ENCODE results near the gene TMEM53.

The TMEM53 gene

DNA sequence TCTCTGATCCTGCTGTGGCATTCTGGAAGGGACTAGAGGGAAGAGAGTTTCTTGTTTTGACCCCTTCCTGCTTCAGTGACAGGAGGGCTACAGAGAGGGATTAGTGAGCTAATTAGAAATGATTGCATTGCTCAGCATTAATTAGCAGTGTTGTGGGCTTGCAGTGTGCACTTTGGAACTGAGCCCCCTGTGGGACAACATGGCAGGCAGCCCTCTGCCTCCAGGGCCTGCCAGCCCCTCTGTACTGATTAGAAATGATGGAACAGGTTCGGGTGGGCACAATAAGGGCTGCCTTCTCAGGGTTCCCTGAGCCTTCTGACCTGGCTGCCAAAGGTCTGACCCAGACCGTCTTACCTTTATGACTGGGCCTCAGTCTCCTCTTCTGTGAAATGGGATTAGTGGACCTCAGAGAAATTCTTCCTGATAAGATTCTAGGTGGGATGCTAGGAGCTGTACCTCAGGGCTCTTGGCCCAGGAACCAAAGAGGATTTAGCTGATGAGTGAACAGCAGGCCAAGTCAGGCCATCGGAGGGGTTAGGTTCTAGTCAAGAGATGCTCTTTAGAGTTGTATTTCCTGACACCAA, 39.6 kb downstream of the TMEM53 start:
- ChIA-PET CTCF (interaction anchor here (0.8 kb wide), 2 partner anchors 17 to 26 kb away, joined by 3 to 7 read pairs; no protein-coding TSS in a partner anchor), POLR2A (interaction anchor here (1.5 to 4.5 kb wide), 5 partner anchors 7 to 87 kb away, joined by 6 to 54 read pairs (median 47); no protein-coding TSS in a partner anchor)
- no peak for DNase-seq (ENCODE audit: extremely low spot score)
- no peak for TF ChIP-seq BHLHE40 (IDR thresholded peaks at IDR 0.05; ENCODE audit: borderline replicate concordance)
- no peak for TF ChIP-seq SUZ12 (IDR thresholded peaks at IDR 0.05)
- TF ChIP-seq CTBP1 (IDR thresholded peaks at IDR 0.05; ENCODE audit: borderline replicate concordance): no peak
- TF ChIP-seq ARNT (IDR thresholded peaks at IDR 0.05): no peak
- no peak for TF ChIP-seq ELF4 (IDR thresholded peaks at IDR 0.05)
- TF ChIP-seq L3MBTL2 (conservative IDR thresholded peaks at IDR 0.05): no peak
- TF ChIP-seq ZNF384 (IDR thresholded peaks at IDR 0.05): no peak

DNA sequence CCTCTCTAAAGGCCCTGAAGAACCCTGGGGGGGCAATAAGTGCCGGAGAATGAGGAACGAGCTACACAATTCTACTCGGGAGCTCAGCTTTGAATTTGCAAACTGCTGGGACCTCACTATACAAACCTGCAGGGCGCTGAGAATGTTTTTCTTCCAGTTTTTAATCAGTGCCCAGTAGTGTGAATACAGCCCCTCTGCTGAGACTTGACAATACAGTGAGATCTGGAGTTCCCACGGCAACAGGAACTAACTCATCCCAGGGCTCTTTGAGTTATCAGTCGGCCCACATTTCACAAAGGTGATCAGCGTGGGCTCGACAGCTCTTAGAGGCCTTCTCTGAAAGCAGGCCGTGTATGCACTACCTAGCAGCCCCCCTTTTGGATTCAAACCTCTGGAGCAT, 41.7 kb downstream of the TMEM53 start:
- POLR2A ChIA-PET: interaction anchor here (1.0 to 4.5 kb wide), 14 partner anchors 9 to 228 kb away, joined by 3 to 111 read pairs (median 8); partner anchors contain the start of genes ARMH1, RNF220 and TMEM53
- TF ChIP-seq TARDBP (IDR thresholded peaks at IDR 0.05) (no peak), PKNOX1 (IDR thresholded peaks at IDR 0.05) (no peak), L3MBTL2 (conservative IDR thresholded peaks at IDR 0.05) (no peak), ELF4 (IDR thresholded peaks at IDR 0.05) (no peak)

GRCh38 chr1:44631647-44632539, 42.4 kb downstream of the TMEM53 start:
- POLR2A ChIA-PET: interaction anchor here (0.6 to 4.5 kb wide), 25 partner anchors 10 to 783 kb away, joined by 3 to 111 read pairs (median 5); partner anchors contain the start of genes ARMH1, BTBD19, CCDC24 and DYNLT4
- TF ChIP-seq TARDBP (IDR thresholded peaks at IDR 0.05) (no peak), L3MBTL2 (conservative IDR thresholded peaks at IDR 0.05) (peak; percentile 64), FOXK2 (IDR thresholded peaks at IDR 0.05) (no peak), SP1 (IDR thresholded peaks at IDR 0.05) (no peak), SUZ12 (IDR thresholded peaks at IDR 0.05) (no peak), ZNF384 (IDR thresholded peaks at IDR 0.05) (no peak), ARNT (IDR thresholded peaks at IDR 0.05) (peak; percentile 78), HDGF (IDR thresholded peaks at IDR 0.05; ENCODE audit: borderline replicate concordance) (peak; percentile 55; the same call in 1 of the 2 replicates), BHLHE40 (IDR thresholded peaks at IDR 0.05; ENCODE audit: borderline replicate concordance) (no peak), FOXM1 (IDR thresholded peaks at IDR 0.05; ENCODE audit: borderline replicate concordance) (peak; percentile 67), ELF4 (IDR thresholded peaks at IDR 0.05) (peak; percentile 39; the same call in 1 of the 2 replicates), PKNOX1 (IDR thresholded peaks at IDR 0.05) (no peak), FOXA1 (IDR thresholded peaks at IDR 0.05) (no peak), CTBP1 (IDR thresholded peaks at IDR 0.05; ENCODE audit: borderline replicate concordance) (no peak), LEF1 (IDR thresholded peaks at IDR 0.05; ENCODE audit: borderline replicate concordance) (peak; percentile 80)
- peak; percentile 91 for DNase-seq (ENCODE audit: extremely low spot score)
- CTCF ChIA-PET: interaction anchor here (0.8 to 2.3 kb wide), 5 partner anchors 20 to 584 kb away, joined by 4 to 12 read pairs (median 5); no protein-coding TSS in a partner anchor

More for the DNA sequence above, 41.7 kb downstream of the TMEM53 start:
- no peak for DNase-seq (ENCODE audit: extremely low spot score)
- CTCF ChIA-PET: interaction anchor here (1.0 to 2.3 kb wide), 5 partner anchors 20 to 585 kb away, joined by 5 to 12 read pairs (median 6); no protein-coding TSS in a partner anchor

DNA sequence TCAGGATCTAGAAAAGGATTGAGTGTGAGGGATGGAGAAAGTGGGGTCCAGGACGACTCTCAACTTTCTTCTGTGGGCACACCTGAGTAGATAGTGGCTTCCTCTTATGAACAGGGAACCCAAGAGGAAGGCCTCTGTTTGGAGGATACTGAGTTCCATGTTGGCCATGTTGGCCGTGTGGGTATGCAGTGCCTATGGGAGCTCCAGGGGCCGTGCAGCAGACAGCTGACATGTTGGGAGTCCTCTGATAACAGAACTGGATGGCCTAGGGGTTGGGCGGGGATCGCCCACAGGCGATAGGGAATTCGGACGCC, 43.0 kb downstream of the TMEM53 start:
- no peak for DNase-seq (ENCODE audit: extremely low spot score)
- POLR2A ChIA-PET: interaction anchor here (0.6 to 4.5 kb wide), 26 partner anchors 11 to 784 kb away, joined by 3 to 111 read pairs (median 4); partner anchors contain the start of genes ARMH1, BTBD19, CCDC24 and DYNLT4
- CTCF ChIA-PET: interaction anchor here (0.8 to 1.7 kb wide), 4 partner anchors 10 to 253 kb away, joined by 3 to 6 read pairs (median 4); no protein-coding TSS in a partner anchor
- TF ChIP-seq NFRKB (IDR thresholded peaks at IDR 0.05): no peak
- TF ChIP-seq L3MBTL2 (conservative IDR thresholded peaks at IDR 0.05): no peak
- no peak for TF ChIP-seq SP1 (IDR thresholded peaks at IDR 0.05)
- no peak for TF ChIP-seq FOXA1 (IDR thresholded peaks at IDR 0.05)
- no peak for TF ChIP-seq TARDBP (IDR thresholded peaks at IDR 0.05)
- TF ChIP-seq FOXK2 (IDR thresholded peaks at IDR 0.05): no peak
- no peak for TF ChIP-seq HDGF (IDR thresholded peaks at IDR 0.05; ENCODE audit: borderline replicate concordance)
- TF ChIP-seq ELF4 (IDR thresholded peaks at IDR 0.05): no peak
- TF ChIP-seq LEF1 (IDR thresholded peaks at IDR 0.05; ENCODE audit: borderline replicate concordance): no peak
- no peak for TF ChIP-seq FOXM1 (IDR thresholded peaks at IDR 0.05; ENCODE audit: borderline replicate concordance)
- TF ChIP-seq BHLHE40 (IDR thresholded peaks at IDR 0.05; ENCODE audit: borderline replicate concordance): no peak
- TF ChIP-seq PKNOX1 (IDR thresholded peaks at IDR 0.05): no peak
- no peak for TF ChIP-seq CTBP1 (IDR thresholded peaks at IDR 0.05; ENCODE audit: borderline replicate concordance)
- TF ChIP-seq SUZ12 (IDR thresholded peaks at IDR 0.05): no peak
- no peak for TF ChIP-seq ARNT (IDR thresholded peaks at IDR 0.05)

- ChIA-PET CTCF (interaction anchor here (0.9 to 1.4 kb wide), 2 partner anchors 22 to 23 kb away, joined by 3 read pairs; no protein-coding TSS in a partner anchor), POLR2A (interaction anchor here (1.4 to 4.5 kb wide), 6 partner anchors 11 to 92 kb away, joined by 3 to 111 read pairs (median 44); no protein-coding TSS in a partner anchor)
- DNase-seq (ENCODE audit: extremely low spot score): no peak
- TF ChIP-seq FOXA1 (IDR thresholded peaks at IDR 0.05): no peak
- TF ChIP-seq SUZ12 (IDR thresholded peaks at IDR 0.05): no peak
- no peak for TF ChIP-seq FOXM1 (IDR thresholded peaks at IDR 0.05; ENCODE audit: borderline replicate concordance)
- no peak for TF ChIP-seq TARDBP (IDR thresholded peaks at IDR 0.05)
- no peak for TF ChIP-seq ARNT (IDR thresholded peaks at IDR 0.05)
- no peak for TF ChIP-seq L3MBTL2 (conservative IDR thresholded peaks at IDR 0.05)
- no peak for TF ChIP-seq SP1 (IDR thresholded peaks at IDR 0.05)
- no peak for TF ChIP-seq HDGF (IDR thresholded peaks at IDR 0.05; ENCODE audit: borderline replicate concordance)
- no peak for TF ChIP-seq ELF4 (IDR thresholded peaks at IDR 0.05)
- TF ChIP-seq CTBP1 (IDR thresholded peaks at IDR 0.05; ENCODE audit: borderline replicate concordance): no peak
- TF ChIP-seq FOXK2 (IDR thresholded peaks at IDR 0.05): no peak
- TF ChIP-seq BHLHE40 (IDR thresholded peaks at IDR 0.05; ENCODE audit: borderline replicate concordance): no peak
- TF ChIP-seq PKNOX1 (IDR thresholded peaks at IDR 0.05): no peak
- no peak for TF ChIP-seq NFRKB (IDR thresholded peaks at IDR 0.05)
- no peak for TF ChIP-seq ZNF384 (IDR thresholded peaks at IDR 0.05)
- TF ChIP-seq LEF1 (IDR thresholded peaks at IDR 0.05; ENCODE audit: borderline replicate concordance): no peak
Observed at GRCh38 chr1:44630116-44630515, 44.2 kb downstream of the TMEM53 start.
